MM.1S (cell line): ENCODE results near the gene GRIK4.

ENCODE experiments used
- DNase-seq: peaks from one replicate; pipeline ENCODE4 v3.0.0-alpha.2; 2015
- H2AFZ ChIP-seq: fragments of 300-600 bp; sonication (generic); 2 replicates; pipeline ENCODE4 v1.6.0; 2016; ENCODE audit warnings: antibody characterized with exemption, low read length
- H3F3A ChIP-seq: fragments of 300-600 bp; sonication (generic); 2 replicates; pipeline ENCODE4 v1.6.1; 2016; ENCODE audit warnings: mild to moderate bottlenecking, antibody characterized with exemption, low read length, moderate library complexity, mixed read lengths; ENCODE audit not compliant: insufficient read depth
- H3K27ac ChIP-seq: fragments of 300-600 bp; sonication (generic); 2 replicates; pipeline ENCODE4 v1.5.1; 2016; ENCODE audit warnings: mild to moderate bottlenecking, low read length
- H3K27me3 ChIP-seq: fragments of 300-600 bp; sonication (generic); replicated peaks from 2 replicates; pipeline ENCODE4 v1.6.0; 2016; ENCODE audit warnings: low read length; ENCODE audit not compliant: insufficient read depth
- H3K36me3 ChIP-seq: fragments of 300-600 bp; sonication (generic); replicated peaks from 2 replicates; pipeline ENCODE4 v1.6.1; 2016; ENCODE audit warnings: mild to moderate bottlenecking, low read length, mixed read lengths; ENCODE audit not compliant: insufficient read depth
- H3K4me1 ChIP-seq: fragments of 300-600 bp; sonication (generic); 2 replicates; pipeline ENCODE4 v1.6.1; 2016; ENCODE audit warnings: low read length, mixed read lengths
- H3K4me2 ChIP-seq: fragments of 300-600 bp; sonication (generic); 2 replicates; pipeline ENCODE4 v1.6.0; 2016; ENCODE audit warnings: low read depth, low read length
- H3K4me3 ChIP-seq: fragments of 300-600 bp; sonication (generic); 2 replicates; pipeline ENCODE4 v1.5.1; 2016; ENCODE audit warnings: low read length, mixed read lengths
- H3K79me2 ChIP-seq: fragments of 300-600 bp; sonication (generic); 2 replicates; pipeline ENCODE4 v1.6.1; 2016; ENCODE audit warnings: mixed run types, low read length, mixed read lengths
- H3K9ac ChIP-seq: fragments of 300-600 bp; sonication (generic); 2 replicates; pipeline ENCODE4 v1.6.1; 2016; ENCODE audit warnings: low read length, mixed read lengths
- H3K9me2 ChIP-seq: fragments of 300-600 bp; sonication (generic); replicated peaks from 2 replicates; pipeline ENCODE4 v1.6.1; 2016; ENCODE audit warnings: mild to moderate bottlenecking, low read length, mixed read lengths; ENCODE audit not compliant: insufficient read depth
- H3K9me3 ChIP-seq: fragments of 300-600 bp; sonication (generic); replicated peaks from 2 replicates; pipeline ENCODE4 v1.6.1; 2016; ENCODE audit warnings: mild to moderate bottlenecking, low read length, mixed read lengths; ENCODE audit not compliant: insufficient read depth
- H4K20me1 ChIP-seq: fragments of 300-600 bp; sonication (generic); 2 replicates; pipeline ENCODE4 v1.6.1; 2016; ENCODE audit warnings: mild to moderate bottlenecking, low read length, moderate library complexity, mixed read lengths; ENCODE audit not compliant: insufficient read depth
- CTCF ChIP-seq: fragments of 300-600 bp; sonication (generic); IDR thresholded peaks from 2 replicates; pipeline ENCODE4 v1.5.1; 2016; ENCODE audit warnings: antibody characterized with exemption, low read length, mixed read lengths
- EZH2 ChIP-seq: fragments of 300-600 bp; sonication (generic); optimal IDR thresholded peaks from 2 replicates; pipeline ENCODE3; 2017; ENCODE audit warnings: low read depth, mild to moderate bottlenecking, antibody characterized with exemption, low read length, mixed read lengths
- EZH2phosphoT487 ChIP-seq: fragments of 300-600 bp; sonication (generic); IDR thresholded peaks from 2 replicates; pipeline ENCODE4 v1.6.1; 2018; ENCODE audit warnings: antibody characterized with exemption, low read length

GRIK4 gene

GRCh38 chr11:120974965-120975364, 463.4 kb downstream of the GRIK4 start:
- TF ChIP-seq EZH2phosphoT487 (no peak), CTCF (no peak), EZH2 (no peak)
- no peak overlapping the region for H3K4me2 ChIP-seq
- no peak for DNase-seq
- H3K9ac ChIP-seq, result no peak overlapping the region
- no peaks in the 10 kb centered on the region for H3K9me3 ChIP-seq
- no peak overlapping the region for H2AFZ ChIP-seq
- H3K4me1 ChIP-seq, result no peaks in the 10 kb centered on the region
- H3K27ac ChIP-seq, result no peak overlapping the region
- no peaks in the 10 kb centered on the region for H3K36me3 ChIP-seq
- H3F3A ChIP-seq, result no peaks in the 10 kb centered on the region
- H3K27me3 ChIP-seq, result no peaks in the 10 kb centered on the region
- H3K4me3 ChIP-seq, result no peak overlapping the region
- no peaks in the 10 kb centered on the region for H4K20me1 ChIP-seq
- no peaks in the 10 kb centered on the region for H3K79me2 ChIP-seq
- no peaks in the 10 kb centered on the region for H3K9me2 ChIP-seq

GRCh38 chr11:120977266-120978137, 466.0 kb downstream of the GRIK4 start:
- Histone ChIP-seq H3K27ac (no peak overlapping the region), H3K4me3 (no peak overlapping the region), H3K9me2 (no peaks in the 10 kb centered on the region), H3K79me2 (no peaks in the 10 kb centered on the region), H3K9me3 (no peaks in the 10 kb centered on the region), H3K4me2 (no peak overlapping the region), H3K27me3 (no peaks in the 10 kb centered on the region), H3K4me1 (no peaks in the 10 kb centered on the region), H4K20me1 (no peaks in the 10 kb centered on the region), H3K36me3 (no peaks in the 10 kb centered on the region), H2AFZ (no peak overlapping the region), H3K9ac (no peak overlapping the region), H3F3A (no peaks in the 10 kb centered on the region)
- no peak for TF ChIP-seq EZH2phosphoT487
- TF ChIP-seq EZH2, result no peak
- no peak for TF ChIP-seq CTCF
- no peak for DNase-seq

- Histone ChIP-seq H3K9ac (no peak overlapping the region), H3K27ac (no peak overlapping the region), H3K4me3 (no peak overlapping the region), H3K27me3 (no peaks in the 10 kb centered on the region), H3K9me2 (no peaks in the 10 kb centered on the region), H3K9me3 (no peaks in the 10 kb centered on the region), H2AFZ (no peak overlapping the region), H3K36me3 (no peaks in the 10 kb centered on the region), H3F3A (no peaks in the 10 kb centered on the region), H3K4me1 (no peaks in the 10 kb centered on the region), H3K79me2 (no peaks in the 10 kb centered on the region), H4K20me1 (no peaks in the 10 kb centered on the region), H3K4me2 (no peak overlapping the region)
- TF ChIP-seq EZH2phosphoT487, result no peak
- no peak for TF ChIP-seq CTCF
- no peak for TF ChIP-seq EZH2
- DNase-seq, result no peak
These were observed 467.2 kb downstream of the GRIK4 start for GRCh38 chr11:120978701-120979100.
